Measurements from ENCODE around the gene SH3PXD2A. TPM values are rescaled to one million over a fixed set of nuclear protein-coding genes. Genes with fewer than 3 reads are reported as not detected.

SH3PXD2A gene
- total and polyA plus RNA-seq, 10 of the 15 experiments (the other 5 are each of a cell fraction or from before 2014, with no cell fraction given) = 0.63 to 14.0 (median 4.4) TPM

- Histone ChIP-seq H3K9me3 (replicated peaks; ENCODE audit: control insufficient read depth, insufficient read depth, low read length) (peaks cover 3% of the 10 kb centered on the region; the same call in 2 of the 3 replicates), H4K20me1 (ENCODE audit: control insufficient read depth, insufficient read depth) (no peaks in the 10 kb centered on the region), H2AFZ (ENCODE audit: control insufficient read depth, low read depth, low read length) (no peak overlapping the region), H3K4me3 (no peak overlapping the region), H3K9ac (ENCODE audit: control insufficient read depth, insufficient read depth, low read length) (no peak overlapping the region), H3K4me2 (ENCODE audit: control insufficient read depth, insufficient read depth) (no peak overlapping the region), H3K27me3 (replicated peaks in 1 of 2; ENCODE audit: control insufficient read depth in 2 of 2, insufficient read depth in 2 of 2, low read length in 1 of 2) (0 out of 4 replicates have a peak, but pooled peaks cover 0 to 2% of the 10 kb centered on the region in 2 experiments), H3K4me1 (ENCODE audit: control insufficient read depth, insufficient read depth, low read length) (no peaks in the 10 kb centered on the region), H3K79me2 (ENCODE audit: control insufficient read depth, insufficient read depth, low read length) (no peaks in the 10 kb centered on the region), H3K27ac (ENCODE audit: control insufficient read depth, insufficient read depth) (no peak overlapping the region), H3K36me3 (ENCODE audit: control insufficient read depth in 2 of 2, insufficient read depth in 2 of 2, low read length in 1 of 2) (no peaks in the 10 kb centered on the region)
- WGBS (ENCODE audit: insufficient coverage, insufficient replicate concordance, low lambda C conversion rate, missing lambda C conversion rate) = 40% methylated on average over 7 of the region's 7 CpGs
- no TSS peak for BruUV-seq (replicated peaks)
- ChIA-PET RAD21 (ENCODE audit: unreplicated experiment) (interaction anchor here (0.7 kb wide), 1 partner anchor 21 kb away, joined by 4 read pairs; no protein-coding TSS in a partner anchor), POLR2A (interaction anchor here (1.2 kb wide), 1 partner anchor 14 kb away, joined by 3 read pairs; no protein-coding TSS in a partner anchor), CTCF (interaction anchor here (0.6 to 1.4 kb wide), 4 partner anchors 20 to 61 kb away, joined by 3 to 4 read pairs (median 3); no protein-coding TSS in a partner anchor), SMC1A (ENCODE audit: uncharacterized antibody, unreplicated experiment) (interaction anchor here (1.1 to 2.2 kb wide), 4 partner anchors 11 to 97 kb away, joined by 3 to 5 read pairs (median 3); no protein-coding TSS in a partner anchor)
- ATAC-seq (no peak), FAIRE-seq (no peak), DNase-seq (ENCODE audit: low read depth, low spot score) (no peak)
- TF ChIP-seq USF2 (IDR thresholded peaks at IDR 0.05; ENCODE audit: borderline replicate concordance, low read depth, low read length) (no peak), PKNOX1 (IDR thresholded peaks at IDR 0.05) (no peak), FOXK2 (IDR thresholded peaks at IDR 0.05) (no peak), SMARCA5 (IDR thresholded peaks at IDR 0.05) (no peak), BRCA1 (IDR thresholded peaks at IDR 0.05; ENCODE audit: low read depth, low read length) (no peak), TARDBP (IDR thresholded peaks at IDR 0.05; ENCODE audit: borderline replicate concordance) (no peak), BCL11A (IDR thresholded peaks at IDR 0.05; ENCODE audit: low read depth, low read length) (no peak), BACH1 (IDR thresholded peaks at IDR 0.05; ENCODE audit: borderline replicate concordance) (no peak), ATF2 (IDR thresholded peaks at IDR 0.05; ENCODE audit: low read length) (no peak), RAD21 (IDR thresholded peaks at IDR 0.05; ENCODE audit: insufficient read depth, low read depth, low read length) (no peak), NFIC (IDR thresholded peaks at IDR 0.05; ENCODE audit: low read depth, low read length) (no peak), NKRF (conservative IDR thresholded peaks at IDR 0.05) (no peak), JUND (IDR thresholded peaks at IDR 0.05; ENCODE audit: low read depth, low read length) (no peak), SMAD5 (IDR thresholded peaks at IDR 0.05; ENCODE audit: low read depth) (no peak), RB1 (IDR thresholded peaks at IDR 0.05; ENCODE audit: borderline replicate concordance) (no peak), SMC3 (IDR thresholded peaks at IDR 0.05; ENCODE audit: borderline replicate concordance, low read length) (no peak)
- intact Hi-C loops (cut with micrococcal nuclease; ENCODE audit: unreplicated experiment) = no loop called here
- in situ Hi-C loops (cut with MboI) = no loop called here
These were observed 103.6 kb downstream of the SH3PXD2A start for GRCh38 chr10:103751667-103752290.

Data from GM12878 (cell line).